GM19043 (cell line): ENCODE measurements around the gene UBAC1.
"Not testable (repeated sequence)": the region's sequence is repeated elsewhere in the genome, so short reads cannot be mapped to it uniquely, and the experiment has no call there.

Experiments
- ATAC-seq: cut with Tn5 transposase; IDR thresholded peaks from one replicate; pipeline ENCODE4 v1.9.1; 2021; ENCODE audit warnings: low read depth; ENCODE audit not compliant: unreplicated experiment

UBAC1 gene

GRCh38 chr9:135925496-135926133 lies 35.6 kb downstream of the UBAC1 start:
- ATAC-seq, result no peak

- no peak for ATAC-seq
These were observed 36.4 kb downstream of the UBAC1 start for GRCh38 chr9:135924628-135925338.

GRCh38 chr9:135923508-135923907 lies 37.7 kb downstream of the UBAC1 start:
- ATAC-seq, result no peak

GRCh38 chr9:135921749-135922310 lies 39.3 kb downstream of the UBAC1 start:
- no peak for ATAC-seq

GRCh38 chr9:135920973-135921585 lies 40.1 kb downstream of the UBAC1 start:
- no peak for ATAC-seq

GRCh38 chr9:135920256-135920930 lies 40.8 kb downstream of the UBAC1 start:
- ATAC-seq, result no peak

GRCh38 chr9:135919318-135919890 lies 41.8 kb downstream of the UBAC1 start:
- ATAC-seq, result no peak

GRCh38 chr9:135916227-135916626 lies 44.9 kb downstream of the UBAC1 start:
- not testable (repeated sequence) for ATAC-seq

GRCh38 chr9:135914921-135915320 lies 46.3 kb downstream of the UBAC1 start:
- ATAC-seq, result no peak

- not testable (repeated sequence) for ATAC-seq
These were observed 49.9 kb downstream of the UBAC1 start for GRCh38 chr9:135911233-135911632.

- no peak for ATAC-seq
These were observed 50.4 kb downstream of the UBAC1 start for GRCh38 chr9:135910757-135911156.

- ATAC-seq, result no peak
These were observed 51.0 kb downstream of the UBAC1 start for GRCh38 chr9:135910216-135910615.

GRCh38 chr9:135909371-135909770 lies 51.8 kb downstream of the UBAC1 start:
- ATAC-seq, result no peak

GRCh38 chr9:135908754-135909204 lies 52.4 kb downstream of the UBAC1 start:
- ATAC-seq, result no peak

GRCh38 chr9:135908093-135908753 lies 53.0 kb downstream of the UBAC1 start:
- ATAC-seq, result peak; percentile 12

GRCh38 chr9:135907431-135908092 lies 53.6 kb downstream of the UBAC1 start, which contains the start of gene CAMSAP1:
Gene CAMSAP1, minus strand, starts transcription at chr9:135907546. Its CDS starts 387 bp downstream, at chr9:135907159.
- ATAC-seq, result peak; percentile 80

GRCh38 chr9:135907006-135907430 lies 54.2 kb downstream of the UBAC1 start:
- ATAC-seq, result peak; percentile 21

- no peak for ATAC-seq
These were observed 54.7 kb downstream of the UBAC1 start for GRCh38 chr9:135906291-135907005.
